AG10803 (cell line): ENCODE data around the gene TRAPPC14.

Experiments
- DNase-seq: peaks from one replicate; pipeline ENCODE4 v3.0.0; 2010; ENCODE audit warnings: low read depth
- H3K4me3 ChIP-seq: 2 replicates; pipeline ENCODE4 v1.5.1; 2011; ENCODE audit warnings: mild to moderate bottlenecking, low read length, control low read depth
- CTCF ChIP-seq: conservative IDR thresholded peaks from 2 replicates; pipeline ENCODE4 v1.5.1; 2011; ENCODE audit warnings: mild to moderate bottlenecking, low read length, control low read depth, inconsistent platforms

Gene TRAPPC14

DNA sequence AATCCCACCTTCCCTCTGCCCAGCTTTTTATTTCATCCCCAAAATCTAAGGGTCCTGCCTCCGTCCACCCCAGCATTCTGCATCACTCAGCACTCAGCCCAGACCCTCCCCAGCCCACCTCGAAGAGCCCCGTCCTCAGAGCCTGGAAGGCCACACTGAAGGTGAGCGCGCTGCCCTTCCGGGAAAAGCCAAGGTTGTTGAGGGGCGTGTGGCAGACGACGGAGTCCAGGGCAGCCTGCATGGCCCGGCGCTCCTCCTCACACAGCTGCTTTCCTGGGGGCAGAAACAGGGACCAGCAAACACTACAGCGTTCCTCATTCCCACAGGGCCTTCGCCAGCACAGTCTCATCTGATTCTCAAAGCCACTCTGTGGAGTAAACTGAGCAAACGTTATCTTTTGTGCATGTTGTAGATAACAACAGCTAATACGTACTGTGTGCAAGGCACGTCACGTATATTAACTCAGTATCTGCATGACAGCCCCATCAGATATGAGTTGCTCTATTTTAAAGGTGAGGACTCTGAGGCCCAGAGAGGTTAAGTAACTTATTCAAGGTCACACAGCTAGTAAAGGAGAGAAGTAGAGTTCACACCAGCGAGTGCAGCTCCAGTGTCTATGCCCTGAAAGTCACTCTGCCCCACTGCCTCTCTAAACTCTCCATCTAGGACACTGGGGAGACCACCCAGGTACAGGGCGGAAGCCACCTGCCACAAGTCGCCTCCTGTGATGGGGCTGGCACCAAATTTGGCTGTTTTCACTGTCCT is 2.8 kb downstream of the TRAPPC14 start:
- no peak for TF ChIP-seq CTCF
- no peak for DNase-seq
- no peak overlapping the region for H3K4me3 ChIP-seq

DNA sequence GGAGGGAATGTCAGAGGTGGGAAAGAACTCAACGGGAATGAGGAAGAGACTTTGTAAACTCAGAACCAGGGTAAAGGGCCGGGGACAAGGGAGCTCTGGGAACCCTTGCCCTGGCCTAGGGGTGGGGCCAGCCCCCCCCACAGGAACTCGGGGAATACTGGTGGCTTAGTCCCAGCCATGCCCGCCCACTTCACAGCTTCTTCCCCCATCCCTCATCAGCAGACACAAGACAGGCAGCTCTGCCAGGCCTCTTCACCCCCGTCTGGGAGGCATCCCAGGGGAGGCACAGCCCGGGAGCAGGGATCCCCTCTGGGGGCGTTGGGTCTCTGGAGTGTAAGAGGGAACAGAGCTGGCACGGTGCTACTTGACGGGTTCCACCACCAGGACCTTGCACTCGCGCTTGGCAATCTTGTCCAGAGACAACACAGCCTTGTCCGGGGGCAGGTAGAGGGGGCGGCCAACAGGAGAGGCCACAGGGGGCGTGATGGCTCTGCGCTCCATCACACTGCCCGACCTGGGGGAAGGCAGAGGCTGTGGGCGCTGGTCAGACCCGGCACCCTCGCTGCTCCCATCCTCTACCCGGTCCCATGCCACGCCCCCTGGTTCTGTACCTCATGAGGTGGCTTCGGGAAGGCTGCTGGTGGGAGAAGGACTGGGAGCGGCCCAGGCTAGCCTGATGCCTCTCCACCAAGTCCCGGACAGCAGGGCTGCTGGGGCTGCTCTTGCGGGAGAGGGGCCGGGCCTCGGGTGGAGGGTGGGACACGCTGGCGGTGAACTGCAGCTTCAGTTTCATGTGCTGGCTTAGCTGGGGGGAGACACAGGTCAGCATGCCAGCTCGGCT is 3.7 kb downstream of the TRAPPC14 start:
- H3K4me3 ChIP-seq = no peak overlapping the region
- no peak for DNase-seq
- TF ChIP-seq CTCF = no peak

GRCh38 chr7:100153708-100154535 is 4.6 kb downstream of the TRAPPC14 start:
- H3K4me3 ChIP-seq = no peak overlapping the region
- TF ChIP-seq CTCF = no peak
- no peak for DNase-seq

- no peak for TF ChIP-seq CTCF
- no peak for DNase-seq
- no peak overlapping the region for H3K4me3 ChIP-seq
These were observed 5.4 kb downstream of the TRAPPC14 start for GRCh38 chr7:100152937-100153666.

DNA sequence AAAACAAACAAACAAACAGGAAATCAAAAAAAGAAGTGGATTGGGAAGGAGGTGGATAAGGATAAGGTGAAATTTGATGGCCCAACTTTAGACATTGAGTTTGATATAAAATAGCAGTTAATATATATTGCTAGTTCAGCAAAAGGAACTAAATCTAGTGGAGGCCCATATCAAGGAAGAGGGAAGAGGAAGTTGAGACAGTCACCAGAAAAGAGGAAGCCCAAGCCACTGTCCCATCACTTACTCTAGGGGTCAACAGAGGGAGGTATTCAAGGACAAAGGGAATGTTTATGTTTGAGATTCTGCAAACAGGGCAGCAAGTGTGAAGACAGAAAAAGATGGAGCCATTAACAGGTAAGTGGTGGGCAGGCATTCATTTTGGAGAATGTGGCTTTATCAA is 6.1 kb downstream of the TRAPPC14 start:
- DNase-seq = no peak
- no peak overlapping the region for H3K4me3 ChIP-seq
- TF ChIP-seq CTCF = no peak

GRCh38 chr7:100148559-100149328 is 9.8 kb downstream of the TRAPPC14 start, which contains the start of gene LAMTOR4:
Gene LAMTOR4, plus strand, starts transcription at chr7:100148918. Its CDS starts 55 bp downstream, at chr7:100148973.
- peak; percentile 99 for DNase-seq
- peak within 1 kb of the TSS; percentile 100 for H3K4me3 ChIP-seq
- no peak for TF ChIP-seq CTCF
